ENCODE measurements around the gene CHTF8.

The CHTF8 gene

DNA sequence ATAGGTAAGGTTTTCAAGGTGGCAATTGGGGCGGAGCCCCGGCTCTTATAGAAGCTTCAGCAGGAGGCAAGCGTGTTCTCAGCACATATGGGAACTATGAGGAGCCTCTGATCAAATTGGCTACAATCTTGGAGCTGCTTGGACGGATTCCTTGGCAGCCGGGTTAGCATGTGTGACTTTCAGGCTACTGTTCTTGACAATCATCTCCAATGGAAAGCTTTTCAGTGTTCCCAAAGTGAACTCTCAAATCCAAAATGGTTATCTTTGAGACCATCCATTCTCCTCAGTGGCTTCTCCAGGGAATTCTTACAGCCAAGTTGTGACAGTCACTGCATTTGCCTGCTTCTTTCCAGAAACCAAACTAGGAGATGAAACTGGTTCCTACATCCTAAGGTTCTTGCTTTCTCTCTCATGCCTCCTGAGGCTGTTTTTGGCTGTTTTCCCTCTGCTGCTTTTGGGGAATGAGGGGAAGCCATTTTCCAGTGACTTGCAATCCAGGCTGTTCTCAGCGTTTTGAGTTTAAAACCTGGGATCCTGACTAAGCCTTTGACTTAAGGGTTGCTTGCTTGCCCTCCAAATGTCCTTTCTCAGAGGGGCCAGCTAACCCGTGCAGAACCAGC lies 16.0 kb downstream of the CHTF8 start:
- no peak for DNase-seq
- in situ Hi-C loops (cut with MboI; ENCODE audit: low pct_unique_long_range_greater_than_20kb, low sequenced_read_pairs), result loop anchor here (25.0 kb wide), 1 partner anchor 204 kb away; no protein-coding TSS in a partner anchor

DNA sequence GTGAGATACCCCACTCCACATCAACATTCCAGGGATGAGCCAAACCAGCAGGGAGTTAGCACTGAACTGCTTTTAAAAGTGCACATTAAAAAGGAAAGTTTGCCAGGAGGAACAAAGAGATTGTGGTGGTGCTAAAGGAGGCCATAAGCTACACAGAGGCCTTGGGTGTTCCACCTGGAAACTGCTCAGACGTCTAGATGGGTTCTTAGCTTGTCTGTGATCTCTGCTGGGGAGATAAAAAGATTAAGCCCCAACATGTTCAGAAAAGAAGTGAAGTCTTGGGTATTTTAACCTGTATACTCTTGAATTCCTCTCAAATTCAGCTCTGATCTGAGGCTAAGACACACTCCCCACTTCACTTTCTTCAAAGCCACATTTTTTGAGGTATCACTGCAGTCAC lies 16.6 kb downstream of the CHTF8 start:
- DNase-seq, result no peak
- in situ Hi-C loops (cut with MboI; ENCODE audit: low pct_unique_long_range_greater_than_20kb, low sequenced_read_pairs), result loop anchor here (25.0 kb wide), 1 partner anchor 204 kb away; no protein-coding TSS in a partner anchor

DNA sequence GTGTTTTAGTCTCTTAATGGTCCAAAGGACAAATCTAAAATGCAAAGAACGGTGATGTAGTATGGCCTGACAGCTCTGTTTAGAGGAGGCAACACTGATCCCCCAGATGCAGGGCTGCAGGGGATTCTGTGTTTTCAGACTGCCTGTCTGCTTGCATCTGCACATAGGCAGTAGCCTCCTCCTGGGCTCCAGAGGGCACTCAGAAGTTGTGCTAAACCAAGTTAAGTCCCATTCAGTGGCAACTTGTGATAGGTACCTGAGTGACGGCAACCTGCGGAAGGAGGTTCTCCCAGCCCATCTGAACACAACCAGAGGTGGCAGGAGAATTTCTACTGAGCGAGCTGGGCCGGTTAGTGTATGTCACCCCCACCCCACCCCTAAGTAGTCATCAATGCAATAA lies 17.0 kb downstream of the CHTF8 start:
- in situ Hi-C loops (cut with MboI; ENCODE audit: low pct_unique_long_range_greater_than_20kb, low sequenced_read_pairs), result loop anchor here (25.0 kb wide), 1 partner anchor 203 kb away; no protein-coding TSS in a partner anchor
- DNase-seq, result no peak

DNA sequence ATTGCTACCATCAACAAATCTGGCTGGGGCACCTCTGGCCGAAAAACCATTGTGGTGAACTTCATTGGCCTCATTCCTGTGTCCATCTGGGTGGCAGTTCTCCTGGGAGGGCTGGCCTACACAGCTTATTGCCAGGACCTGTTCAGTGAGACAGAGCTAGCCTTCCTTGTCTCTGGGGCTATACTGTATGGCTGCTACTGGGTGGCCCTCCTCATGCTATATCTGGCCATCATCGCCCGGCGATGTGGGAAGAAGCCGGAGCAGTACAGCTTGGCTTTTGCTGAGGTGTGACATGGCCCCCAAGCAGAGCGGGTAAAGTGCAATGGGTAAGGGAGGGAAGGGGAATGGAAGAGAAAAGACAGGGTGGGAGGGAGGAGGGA lies 17.4 kb downstream of the CHTF8 start:
- in situ Hi-C loops (cut with MboI; ENCODE audit: low pct_unique_long_range_greater_than_20kb, low sequenced_read_pairs), result loop anchor here (25.0 kb wide), 1 partner anchor 203 kb away; no protein-coding TSS in a partner anchor
- DNase-seq, result no peak

DNA sequence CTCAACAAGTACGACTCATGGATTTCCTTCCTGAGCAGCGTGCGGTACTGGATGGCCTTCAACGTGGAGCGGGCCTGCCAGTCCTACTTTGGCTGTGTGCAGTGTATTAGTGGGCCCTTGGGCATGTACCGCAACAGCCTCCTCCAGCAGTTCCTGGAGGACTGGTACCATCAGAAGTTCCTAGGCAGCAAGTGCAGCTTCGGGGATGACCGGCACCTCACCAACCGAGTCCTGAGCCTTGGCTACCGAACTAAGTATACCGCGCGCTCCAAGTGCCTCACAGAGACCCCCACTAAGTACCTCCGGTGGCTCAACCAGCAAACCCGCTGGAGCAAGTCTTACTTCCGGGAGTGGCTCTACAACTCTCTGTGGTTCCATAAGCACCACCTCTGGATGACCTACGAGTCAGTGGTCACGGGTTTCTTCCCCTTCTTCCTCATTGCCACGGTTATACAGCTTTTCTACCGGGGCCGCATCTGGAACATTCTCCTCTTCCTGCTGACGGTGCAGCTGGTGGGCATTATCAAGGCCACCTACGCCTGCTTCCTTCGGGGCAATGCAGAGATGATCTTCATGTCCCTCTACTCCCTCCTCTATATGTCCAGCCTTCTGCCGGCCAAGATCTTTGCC lies 17.9 kb downstream of the CHTF8 start:
- in situ Hi-C loops (cut with MboI; ENCODE audit: low pct_unique_long_range_greater_than_20kb, low sequenced_read_pairs), result loop anchor here (25.0 kb wide), 1 partner anchor 202 kb away; no protein-coding TSS in a partner anchor
- DNase-seq, result no peak

DNA sequence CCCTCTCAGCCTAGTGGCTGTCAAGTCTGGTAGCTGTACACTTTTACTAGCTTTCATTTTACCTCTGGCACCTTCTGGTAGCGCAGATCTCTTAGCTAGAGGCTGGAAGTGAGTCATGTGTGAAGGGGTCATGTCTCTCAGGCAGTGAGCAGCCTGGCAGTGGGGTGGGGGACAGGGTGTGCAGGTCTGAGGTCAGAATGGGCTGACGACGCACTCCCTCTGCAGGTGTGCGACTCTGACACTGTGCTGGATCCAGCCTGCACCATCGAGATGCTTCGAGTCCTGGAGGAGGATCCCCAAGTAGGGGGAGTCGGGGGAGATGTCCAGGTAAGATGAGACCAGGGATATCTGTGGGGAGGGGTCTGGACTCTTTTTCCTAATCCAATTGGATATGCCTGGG lies 19.2 kb downstream of the CHTF8 start:
- no peak for DNase-seq
- in situ Hi-C loops (cut with MboI; ENCODE audit: low pct_unique_long_range_greater_than_20kb, low sequenced_read_pairs), result loop anchor here (25.0 kb wide), 1 partner anchor 201 kb away; no protein-coding TSS in a partner anchor

DNA sequence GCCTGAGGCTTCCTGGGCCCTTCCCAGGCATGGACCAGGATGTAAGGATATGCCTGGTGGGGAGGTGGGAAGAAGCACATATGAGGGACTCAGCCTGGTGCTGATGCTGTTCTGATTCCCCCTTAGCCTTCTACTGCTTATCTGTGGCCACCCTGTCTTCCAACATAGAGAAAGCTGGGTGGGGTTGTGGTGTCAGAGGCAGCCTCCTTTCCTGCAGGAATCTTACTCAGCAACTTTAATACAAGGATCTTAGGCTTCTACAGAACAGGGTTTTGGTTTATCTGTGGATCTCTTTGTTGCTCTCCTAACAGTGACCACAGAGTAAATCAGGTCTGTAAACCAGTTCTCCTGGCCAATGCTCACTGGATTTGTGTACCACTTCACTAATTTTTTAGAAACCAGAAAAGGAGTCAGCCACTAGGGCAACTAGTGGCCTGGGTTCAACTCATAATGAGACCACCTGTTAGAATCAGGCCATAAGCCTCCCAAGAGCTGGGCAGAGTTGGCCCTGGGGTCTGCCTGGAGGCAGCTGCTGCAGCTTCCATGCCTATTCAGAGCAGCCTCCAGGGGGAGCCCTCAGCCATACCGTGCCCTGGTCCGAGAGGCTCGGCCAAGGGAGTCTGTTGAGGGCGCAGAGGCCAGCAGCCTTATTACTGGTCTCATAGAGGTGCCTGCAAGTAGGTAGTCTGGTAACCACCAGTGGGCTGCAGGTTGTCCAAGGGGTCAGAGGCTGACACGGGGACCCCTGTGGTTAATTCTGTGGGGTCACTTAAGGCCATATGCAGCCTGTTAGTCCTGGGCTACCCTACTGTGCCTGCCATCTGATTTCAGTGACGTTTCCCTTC lies 19.9 kb downstream of the CHTF8 start:
- DNase-seq, result peak; percentile 43
- in situ Hi-C loops (cut with MboI; ENCODE audit: low pct_unique_long_range_greater_than_20kb, low sequenced_read_pairs), result loop anchor here (25.0 kb wide), 1 partner anchor 200 kb away; no protein-coding TSS in a partner anchor

DNA sequence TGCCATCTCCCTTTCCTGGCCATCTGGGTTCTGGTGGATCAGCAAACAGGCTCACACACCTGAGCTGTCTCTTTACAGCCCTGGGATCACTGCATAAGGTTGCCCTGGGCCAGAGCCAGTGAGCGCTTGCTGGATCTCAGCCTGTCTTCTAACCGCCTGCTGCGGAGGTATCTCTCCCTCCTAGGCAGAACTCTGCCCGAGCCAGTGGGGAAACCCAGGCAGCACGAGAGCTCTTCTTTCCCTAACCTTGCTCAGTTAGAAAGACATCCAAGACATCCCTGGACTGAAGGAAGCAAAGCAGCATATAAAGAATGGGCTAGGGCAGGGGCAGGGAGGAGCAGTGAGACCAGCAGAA lies 20.5 kb downstream of the CHTF8 start:
- no peak for DNase-seq
- in situ Hi-C loops (cut with MboI; ENCODE audit: low pct_unique_long_range_greater_than_20kb, low sequenced_read_pairs), result loop anchor here (25.0 kb wide), 1 partner anchor 200 kb away; no protein-coding TSS in a partner anchor

DNA sequence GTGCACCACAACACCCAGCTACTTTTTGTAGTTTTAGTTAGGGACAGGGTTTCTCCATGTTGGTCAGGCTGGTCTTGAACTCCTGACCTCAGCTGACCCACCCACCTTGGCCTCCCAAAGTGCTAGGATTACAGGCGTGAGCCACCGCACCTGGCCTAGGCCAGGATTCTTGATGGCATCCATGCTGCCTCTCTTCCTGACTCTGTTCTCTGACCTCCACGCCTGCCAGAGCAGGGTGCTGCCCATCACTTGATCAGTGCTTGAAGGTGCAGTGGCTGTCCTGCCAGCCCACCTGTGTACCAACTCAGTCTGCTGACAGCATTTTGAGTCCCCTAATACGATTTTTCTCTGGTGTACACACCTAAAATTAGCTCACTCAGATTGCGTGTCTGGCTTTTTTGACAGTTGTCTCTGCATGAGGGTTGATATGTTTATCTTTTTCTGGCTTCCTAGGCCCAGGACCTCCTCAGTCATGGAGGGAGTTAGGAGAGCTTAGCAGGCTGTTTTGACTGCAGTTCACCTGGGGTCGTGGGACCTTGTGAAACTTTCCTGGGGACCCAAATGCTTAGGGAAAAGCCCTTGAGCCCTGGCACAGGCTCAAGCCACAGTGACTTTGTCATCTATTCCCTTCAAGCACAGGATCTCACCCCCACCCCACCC lies 21.0 kb downstream of the CHTF8 start:
- in situ Hi-C loops (cut with MboI; ENCODE audit: low pct_unique_long_range_greater_than_20kb, low sequenced_read_pairs), result loop anchor here (25.0 kb wide), 1 partner anchor 199 kb away; no protein-coding TSS in a partner anchor
- DNase-seq, result no peak

DNA sequence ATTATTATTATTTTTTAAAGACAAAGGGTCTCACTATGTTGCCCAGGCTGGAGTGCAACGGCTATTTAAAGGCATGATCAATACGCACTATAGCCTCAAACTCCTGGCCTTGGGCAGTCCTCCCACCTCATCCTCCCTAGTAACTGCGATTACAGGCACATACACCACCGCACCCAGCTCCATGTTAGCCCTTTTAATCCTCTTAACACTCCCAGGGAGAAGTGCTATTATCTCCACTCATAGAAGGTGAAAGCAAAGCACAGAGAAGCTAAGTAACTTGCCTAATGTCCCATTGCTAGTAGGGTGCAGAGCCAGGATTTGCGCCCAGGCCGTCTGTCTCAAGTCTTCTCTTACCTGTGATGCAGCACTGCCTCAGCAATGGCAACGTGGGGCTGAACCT lies 22.0 kb downstream of the CHTF8 start:
- no peak for DNase-seq
- in situ Hi-C loops (cut with MboI; ENCODE audit: low pct_unique_long_range_greater_than_20kb, low sequenced_read_pairs), result loop anchor here (25.0 kb wide), 1 partner anchor 198 kb away; no protein-coding TSS in a partner anchor

DNA sequence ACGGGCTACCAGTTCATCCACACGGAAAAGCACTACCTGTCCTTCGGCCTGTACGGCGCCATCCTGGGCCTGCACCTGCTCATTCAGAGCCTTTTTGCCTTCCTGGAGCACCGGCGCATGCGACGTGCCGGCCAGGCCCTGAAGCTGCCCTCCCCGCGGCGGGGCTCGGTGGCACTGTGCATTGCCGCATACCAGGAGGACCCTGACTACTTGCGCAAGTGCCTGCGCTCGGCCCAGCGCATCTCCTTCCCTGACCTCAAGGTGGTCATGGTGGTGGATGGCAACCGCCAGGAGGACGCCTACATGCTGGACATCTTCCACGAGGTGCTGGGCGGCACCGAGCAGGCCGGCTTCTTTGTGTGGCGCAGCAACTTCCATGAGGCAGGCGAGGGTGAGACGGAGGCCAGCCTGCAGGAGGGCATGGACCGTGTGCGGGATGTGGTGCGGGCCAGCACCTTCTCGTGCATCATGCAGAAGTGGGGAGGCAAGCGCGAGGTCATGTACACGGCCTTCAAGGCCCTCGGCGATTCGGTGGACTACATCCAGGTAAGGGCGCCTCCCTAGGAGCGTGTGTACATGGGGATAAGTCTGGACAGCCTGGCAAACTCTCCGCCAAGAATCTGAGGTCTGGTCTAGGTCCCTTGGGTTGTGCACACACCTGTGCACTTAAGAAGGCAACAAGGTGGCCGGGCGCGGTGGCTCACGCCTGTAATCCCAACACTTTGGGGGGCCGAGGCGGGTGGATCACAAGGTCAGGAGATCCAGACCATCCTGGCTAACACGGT lies 22.7 kb downstream of the CHTF8 start:
- in situ Hi-C loops (cut with MboI; ENCODE audit: low pct_unique_long_range_greater_than_20kb, low sequenced_read_pairs), result loop anchor here (25.0 kb wide), 1 partner anchor 197 kb away; no protein-coding TSS in a partner anchor
- DNase-seq, result no peak

DNA sequence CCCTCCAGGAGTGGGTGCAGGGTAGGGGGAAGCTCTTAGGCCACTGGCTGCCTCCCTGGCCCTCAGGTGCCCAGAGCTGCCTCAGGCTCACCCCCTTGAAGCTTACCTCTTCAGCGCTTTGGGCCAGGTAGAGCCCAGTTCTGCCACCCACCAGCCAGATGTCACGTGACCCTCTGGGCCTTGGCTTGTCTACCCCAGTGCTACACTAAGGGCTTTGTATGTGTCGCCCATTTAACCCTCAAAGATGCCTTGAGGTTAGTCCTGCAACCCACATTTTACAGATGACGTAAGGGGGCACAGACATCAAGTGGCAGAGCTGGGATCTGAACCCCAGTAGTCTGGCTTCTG lies 23.5 kb downstream of the CHTF8 start:
- in situ Hi-C loops (cut with MboI; ENCODE audit: low pct_unique_long_range_greater_than_20kb, low sequenced_read_pairs), result loop anchor here (25.0 kb wide), 1 partner anchor 197 kb away; no protein-coding TSS in a partner anchor
- DNase-seq, result no peak

DNA sequence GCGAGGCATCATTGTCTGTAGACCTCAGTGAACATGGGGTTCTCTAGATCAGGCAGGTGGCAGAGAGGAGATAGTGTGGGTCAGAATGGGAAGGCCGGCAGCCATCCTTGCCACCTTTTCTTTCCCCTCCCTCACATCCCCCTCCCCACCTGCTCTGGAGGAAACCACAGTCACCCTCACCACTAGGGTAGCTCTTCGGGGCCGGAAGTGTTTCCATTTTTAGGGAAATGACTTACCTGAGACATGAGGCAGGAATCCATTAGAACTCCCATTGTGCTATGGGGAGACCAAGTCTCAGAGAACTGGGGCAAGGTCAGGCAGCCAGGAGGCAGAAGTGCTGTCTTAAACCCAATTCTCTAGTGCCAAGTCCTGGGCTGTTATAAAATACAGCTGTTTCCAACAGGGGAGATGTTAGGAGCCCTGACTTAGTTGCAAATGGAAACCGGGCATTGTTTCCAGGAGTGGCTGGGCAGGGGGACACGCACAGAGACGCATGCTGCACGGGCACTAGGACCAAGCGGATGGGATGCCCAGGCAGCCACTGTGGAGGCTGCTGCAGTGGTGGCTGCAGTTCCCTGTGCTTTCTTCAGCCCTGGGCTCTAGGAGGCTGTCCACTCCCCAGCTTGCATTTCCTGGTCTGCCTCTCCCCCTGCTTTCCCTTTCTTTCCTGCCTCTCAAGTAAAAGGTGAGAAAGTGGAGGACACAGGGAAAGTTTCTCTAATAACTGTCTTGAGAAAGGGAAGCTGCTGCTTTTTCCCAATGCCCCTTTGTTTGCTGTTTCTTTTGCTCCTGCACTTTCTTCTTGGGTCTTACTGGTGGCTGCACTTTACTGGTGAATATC lies 24.1 kb downstream of the CHTF8 start:
- no peak for DNase-seq
- in situ Hi-C loops (cut with MboI; ENCODE audit: low pct_unique_long_range_greater_than_20kb, low sequenced_read_pairs), result loop anchor here (25.0 kb wide), 1 partner anchor 196 kb away; no protein-coding TSS in a partner anchor

DNA sequence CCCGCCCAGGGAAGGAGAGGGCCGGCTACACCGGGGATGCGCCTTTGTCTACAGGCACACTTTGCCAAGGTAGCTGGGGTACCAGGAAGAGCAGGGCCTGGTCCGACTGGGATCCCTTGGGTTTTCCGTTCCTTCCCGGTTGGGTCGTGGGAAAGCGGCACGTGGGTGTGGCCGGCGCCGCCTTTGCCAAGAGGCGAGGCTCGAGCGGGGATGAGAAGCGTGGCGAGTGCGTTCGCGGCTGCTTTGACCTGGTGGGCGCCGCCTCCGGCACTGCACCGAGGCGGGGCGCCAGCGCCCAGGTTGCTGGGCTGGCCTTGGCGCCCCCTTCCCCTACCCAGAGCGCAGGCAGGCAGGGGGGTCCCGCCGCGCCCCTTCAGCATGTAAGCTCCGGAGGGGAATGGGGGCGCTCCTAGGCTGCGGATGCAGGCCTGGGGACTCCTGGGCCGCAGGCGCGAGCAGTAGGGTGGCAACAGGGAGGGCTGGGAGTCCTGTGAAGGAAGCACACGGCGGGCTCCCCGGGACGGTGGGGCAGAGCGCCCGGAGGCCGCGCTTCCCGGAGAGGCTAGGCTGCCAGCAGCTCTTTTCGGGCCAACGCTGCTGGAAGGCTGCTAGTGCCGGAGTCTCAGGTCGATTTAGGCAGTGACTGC lies 24.9 kb downstream of the CHTF8 start:
- in situ Hi-C loops (cut with MboI; ENCODE audit: low pct_unique_long_range_greater_than_20kb, low sequenced_read_pairs), result loop anchor here (25.0 kb wide), 1 partner anchor 195 kb away; no protein-coding TSS in a partner anchor
- no peak for DNase-seq

DNA sequence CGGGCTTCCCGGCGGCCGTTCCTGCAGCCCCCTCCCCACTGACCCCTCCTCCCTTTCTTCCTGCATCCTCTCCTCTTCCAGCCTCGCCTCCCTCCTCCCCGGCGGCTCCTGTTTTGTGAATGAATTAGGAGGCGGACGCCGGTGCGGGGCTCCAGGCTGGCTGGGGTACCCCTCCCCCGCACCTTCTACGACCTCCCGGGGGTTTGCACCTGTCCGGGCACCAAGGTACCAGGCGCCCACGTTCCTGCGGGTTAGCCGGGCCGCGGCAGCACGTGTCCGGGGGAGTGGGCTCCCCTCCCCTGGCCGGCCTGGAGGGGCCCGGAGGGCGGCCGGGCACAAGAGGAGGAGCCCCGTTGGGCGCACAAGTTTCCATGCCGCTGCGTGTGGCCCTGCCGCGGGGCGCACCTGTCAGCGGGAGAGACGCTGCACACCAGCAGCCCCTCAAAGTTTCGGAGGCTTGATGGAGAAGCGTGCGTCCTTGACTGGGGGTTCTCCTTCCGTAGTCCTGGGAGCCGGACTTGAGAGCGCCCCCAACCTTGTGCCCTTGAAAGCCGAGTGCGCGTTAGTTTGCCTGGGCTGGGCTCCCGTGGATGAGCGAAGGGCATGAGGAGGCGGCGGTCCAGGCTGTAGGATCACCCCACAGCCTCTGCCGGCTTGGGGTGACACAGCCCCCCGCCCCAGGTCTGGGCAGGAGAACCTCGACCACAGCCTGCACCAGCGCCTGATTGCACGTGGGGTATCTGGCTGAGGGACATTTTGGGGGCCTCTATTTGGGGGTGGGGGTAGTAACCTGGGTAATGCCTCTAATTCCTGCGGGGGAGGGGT lies 25.7 kb downstream of the CHTF8 start:
- no peak for DNase-seq
- in situ Hi-C loops (cut with MboI; ENCODE audit: low pct_unique_long_range_greater_than_20kb, low sequenced_read_pairs), result loop anchor here (25.0 kb wide), 1 partner anchor 194 kb away; no protein-coding TSS in a partner anchor

Data from KBM-7 (cell line).